HepG2 (cell line): ENCODE data around the gene ELL. TPM values are rescaled to one million over a fixed set of nuclear protein-coding genes. Genes with fewer than 3 reads are reported as not detected.

Experiments used
- ATAC-seq: fragments of 200-7000 bp; cut with Tn5 transposase; 3 replicates; pipeline ENCODE4 v1.9.1; 2020; ENCODE audit warnings: mild to moderate bottlenecking, moderate library complexity
- BruUV-seq: library from RNA; stranded (reverse); fragments of 400-500 nt; replicated peaks from 2 replicates; lab custom pipeline; 2021; lab: Mats Ljungman, UMichigan
- CTCF ChIA-PET: fragments of 300-600 bp; formaldehyde crosslinking; extraction: SDS; loops from one replicate; lab custom pipeline; 2021; ENCODE audit warnings: low total read pairs, inconsistent platforms, low intra/inter-chr PET ratio; lab: Yijun Ruan, JAX
- POLR2A ChIA-PET: fragments of 350-600 bp; sonication (Branson Sonifier 250); formaldehyde crosslinking; loops from one replicate; lab custom pipeline; 2020; ENCODE audit warnings: antibody characterized with exemption, inconsistent platforms; lab: Yijun Ruan, JAX
- DNase-seq: peaks from one replicate; pipeline ENCODE4 v3.0.0-alpha.2; 2015; ENCODE audit warnings: low spot score
- FAIRE-seq: peaks from 3 replicates; lab custom pipeline; 2011; peaks lifted over from hg19 to GRCh38; lab: Jason Lieb, UNC
- H2AFZ ChIP-seq: one replicate; pipeline ENCODE4 v1.6.1; 2011; ENCODE audit warnings: low read length, inconsistent platforms
- H3K27ac ChIP-seq: fragments of 300-600 bp; 3 replicates; pipeline ENCODE4 v1.8.0; 2011; ENCODE audit warnings: mixed run types, mild to moderate bottlenecking, mixed read lengths, low read length, inconsistent platforms; ENCODE audit not compliant: insufficient read depth; ENCODE audit errors: extremely low read length
- H3K27me3 ChIP-seq, 2 experiments: fragments of 200-600 bp in 1 of 2; 2 replicates in 1 of 2; 3 replicates in 1 of 2; pipeline versions ENCODE4 v1.6.0 to v1.8.0; 2011; ENCODE audit warnings: low read length in 2 of 2, mild to moderate bottlenecking in 2 of 2, moderate library complexity in 2 of 2, inconsistent platforms in 1 of 2; ENCODE audit not compliant: insufficient read depth in 2 of 2, control insufficient read depth in 1 of 2
- H3K36me3 ChIP-seq, 2 experiments: fragments of 200-600 bp in 1 of 2; replicated peaks in 1 of 2; 2 replicates in 1 of 2; 3 replicates in 1 of 2; pipeline versions ENCODE4 v1.5.1 to v1.8.0; 2011; ENCODE audit warnings: low read length in 2 of 2, inconsistent platforms in 1 of 2; ENCODE audit not compliant: insufficient read depth in 2 of 2, control insufficient read depth in 1 of 2
- H3K4me1 ChIP-seq: 2 replicates; pipeline ENCODE4 v1.5.1; 2012; ENCODE audit warnings: low read length, inconsistent platforms; ENCODE audit not compliant: insufficient read depth
- H3K4me2 ChIP-seq: 2 replicates; pipeline ENCODE4 v1.6.0; 2011; ENCODE audit warnings: low read depth, low read length, inconsistent platforms
- H3K4me3 ChIP-seq, 3 experiments: fragments of 200-600 bp in 1 of 3; sonication (generic), shearing (Covaris generic) in 1 of 3; replicated peaks in 1 of 3; 2 replicates each; pipeline ENCODE4 v1.5.1; 2011 to 2016; ENCODE audit warnings: low read length in 3 of 3, inconsistent platforms in 2 of 3, low read depth in 2 of 3, mild to moderate bottlenecking in 2 of 3, control low read depth in 1 of 3, mixed read lengths in 1 of 3; ENCODE audit not compliant: insufficient read depth in 1 of 3
- H3K79me2 ChIP-seq: one replicate; pipeline ENCODE4 v1.6.1; 2011; ENCODE audit warnings: low read length, inconsistent platforms; ENCODE audit not compliant: insufficient read depth
- H3K9ac ChIP-seq: 2 replicates; pipeline ENCODE4 v1.6.0; 2011; ENCODE audit warnings: mild to moderate bottlenecking, low read depth, low read length, inconsistent platforms; ENCODE audit not compliant: insufficient read depth
- H3K9me3 ChIP-seq: 2 replicates; pipeline ENCODE4 v1.5.1; 2012; ENCODE audit warnings: mild to moderate bottlenecking, low read length
- H4K20me1 ChIP-seq: 2 replicates; pipeline ENCODE4 v1.6.0; 2011; ENCODE audit warnings: inconsistent platforms, mild to moderate bottlenecking, low read length, moderate library complexity; ENCODE audit not compliant: insufficient read depth
- EEA1 ChIP-seq: sonication (generic); formaldehyde crosslinking; IDR thresholded peaks from 2 replicates; pipeline ENCODE4 v1.5.1; 2020; ENCODE audit warnings: mild to moderate bottlenecking, missing genetic modification reagents, borderline replicate concordance
- MXI1 ChIP-seq: IDR thresholded peaks from 3 replicates; pipeline ENCODE4 v1.6.1; 2012; ENCODE audit warnings: low read depth, low read length, inconsistent platforms, borderline replicate concordance
- PATZ1 ChIP-seq: sonication (generic); formaldehyde crosslinking; IDR thresholded peaks from 2 replicates; pipeline ENCODE4 v1.4.0; 2020; ENCODE audit warnings: missing genetic modification reagents
- ZNF263 ChIP-seq: sonication (generic); formaldehyde crosslinking; IDR thresholded peaks from 2 replicates; pipeline ENCODE4 v1.4.0; 2020; ENCODE audit warnings: missing genetic modification reagents
- ZNF605 ChIP-seq: sonication (generic); formaldehyde crosslinking; IDR thresholded peaks from 2 replicates; pipeline ENCODE4 v1.8.0; 2022; ENCODE audit warnings: mild to moderate bottlenecking, missing genetic modification reagents
- WGBS: methylation state at CpG from one replicate; pipeline ENCODE4 v1.1.6; 2017; ENCODE audit warnings: low lambda C conversion rate; 5-methylcytosine and 5-hydroxymethylcytosine counted together
- in situ Hi-C: cut with HindIII; loops from 2 replicates; pipeline ENCODE4 v1.10.0; 2017; ENCODE audit warnings: low pct_unique_long_range_greater_than_20kb; ENCODE audit not compliant: extremely low pct_ligation_motif_present
- intact Hi-C: fragments of 100-400 bp; cut with micrococcal nuclease; formaldehyde crosslinking; loops from one replicate; pipeline ENCODE4 v1.10.0; 2022; ENCODE audit not compliant: unreplicated experiment
- polyA plus RNA-seq, 8 experiments: library from polyadenylated mRNA; depleted of rRNA in 3 of 8; stranded (reverse) in 7 of 8; unstranded in 1 of 8; fragments of >200 nt; fragmentation: Illumina TruSeq in 4 of 8; extraction: Trizol in 4 of 8; gene quantifications; 2 replicates each; pipeline versions ENCODE4 v1.2.1 to v1.2.3, GENCODE V29; 2011 to 2016; ENCODE audit warnings: low read depth in 4 of 8, missing spikeins in 1 of 8, mixed read lengths in 1 of 8; ENCODE audit not compliant: insufficient read depth in 1 of 8
- total RNA-seq, 5 experiments: library from RNA; depleted of rRNA; stranded (reverse); fragments of >200 nt; fragmentation: Illumina TruSeq; extraction: Trizol; gene quantifications; 2 replicates each; pipeline ENCODE4 v1.2.3, GENCODE V29; 2016; ENCODE audit warnings: low read depth in 1 of 5
- TF ChIP-seq, protein P1 (sequence below): sonication (generic); formaldehyde crosslinking; IDR thresholded peaks from 2 replicates; pipeline ENCODE4 v1.4.0; 2020; ENCODE audit warnings: missing genetic modification reagents

The ELL gene
- total and polyA plus RNA-seq, 2 of the 13 experiments (the other 11 are each of a cell fraction or from before 2014, with no cell fraction given): 3.7 to 5.4 TPM

DNA sequence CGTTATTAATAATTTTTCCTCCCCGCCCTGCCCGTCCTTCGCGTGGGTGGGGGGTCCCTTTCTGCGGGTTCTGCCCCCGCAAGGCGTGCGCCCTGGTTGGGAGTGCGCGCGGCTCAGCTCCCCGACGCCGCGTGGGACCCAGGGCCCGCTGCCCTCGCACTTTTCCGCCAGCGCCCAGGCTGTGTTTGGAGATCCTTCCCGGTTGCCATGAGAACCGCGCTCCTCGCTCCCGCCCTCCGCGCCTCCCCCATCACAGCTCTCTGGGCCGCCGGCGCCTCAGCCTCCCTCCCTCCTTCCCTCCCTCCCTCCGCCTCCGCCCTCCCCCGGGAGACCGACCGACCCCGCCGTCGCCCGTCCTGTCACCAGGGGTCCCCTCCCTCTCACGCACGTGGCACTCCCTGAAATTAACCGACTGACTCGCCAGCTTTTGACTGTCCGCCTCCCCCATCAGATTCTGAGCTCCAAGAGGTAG is 105.1 kb downstream of the ELL start (continued):
- TF ChIP-seq PATZ1 (peak; percentile 68), MXI1 (peak; percentile 76; the same call in 2 of the 3 replicates), EEA1 (CRISPR knock-in tag) (no peak)

DNA sequence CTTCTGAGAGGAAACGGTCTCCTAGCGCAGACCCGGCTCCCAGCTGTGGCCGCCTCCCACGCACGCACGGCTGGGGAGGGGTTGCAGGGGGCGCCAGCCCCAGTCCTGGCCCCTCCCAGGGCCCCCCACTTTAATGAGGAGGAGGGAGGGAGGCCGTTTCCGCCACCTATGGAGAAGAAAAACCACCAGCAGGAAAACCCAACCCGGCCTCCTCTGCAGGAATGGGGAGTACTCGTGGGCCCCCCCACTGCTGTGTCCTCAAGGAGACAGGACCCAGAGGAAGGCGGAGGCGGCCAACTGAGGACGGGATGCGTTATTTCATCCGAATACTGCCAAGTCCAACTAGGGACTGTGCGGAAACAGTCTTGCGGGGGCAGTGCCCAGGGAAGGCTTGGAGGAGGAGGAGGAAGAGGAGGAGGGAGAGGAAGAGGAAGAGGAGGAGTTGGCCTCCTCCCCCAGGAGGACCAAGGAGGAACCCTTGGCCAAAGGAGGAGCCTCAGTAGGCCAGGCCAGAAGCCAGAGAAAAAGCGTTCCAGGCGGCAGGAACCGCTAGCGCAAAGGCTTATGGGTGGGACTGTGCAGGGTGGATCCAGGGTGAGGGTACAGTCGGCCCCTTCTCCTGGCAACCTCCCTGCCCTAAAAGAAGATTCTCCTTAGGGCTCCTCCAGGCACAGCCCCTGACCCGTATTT is 106.5 kb downstream of the ELL start:
- ChIA-PET CTCF (no interaction called here), POLR2A (interaction anchor here (0.6 to 2.9 kb wide), 6 partner anchors 14 to 135 kb away, joined by 3 to 12 read pairs (median 4); partner anchors contain the start of genes GDF15 and JUND)
- H3K79me2 ChIP-seq: peaks cover 3% of the 10 kb centered on the region
- 42% methylated on average over 24 of the region's 25 CpGs for WGBS
- ATAC-seq (no peak), FAIRE-seq (no peak), DNase-seq (no peak)
- H3K9me3 ChIP-seq: no peaks in the 10 kb centered on the region
- peak overlapping the region; percentile 60 for H3K4me2 ChIP-seq
- no peak overlapping the region for H3K27ac ChIP-seq
- intact Hi-C loops (no loop called here), in situ Hi-C loops (loop anchor here (10.0 kb wide), 2 partner anchors 141 to 211 kb away; partner anchors contain the start of genes IQCN and RAB3A)
- no peaks in the 10 kb centered on the region for H4K20me1 ChIP-seq
- peak overlapping the region in 1 of 3 experiments; percentile 31; a peak in 1 of 6 replicates for H3K4me3 ChIP-seq
- H3K4me1 ChIP-seq: peaks cover 59% of the 10 kb centered on the region
- no peak overlapping the region for H2AFZ ChIP-seq
- no peaks in the 10 kb centered on the region for H3K27me3 ChIP-seq
- no TSS peak for BruUV-seq
- peak; percentile 84 for TF ChIP-seq ZNF263 (CRISPR knock-in tag)
- no peak for TF ChIP-seq ZNF605 (CRISPR knock-in tag)
- TF ChIP-seq, protein P1, sequence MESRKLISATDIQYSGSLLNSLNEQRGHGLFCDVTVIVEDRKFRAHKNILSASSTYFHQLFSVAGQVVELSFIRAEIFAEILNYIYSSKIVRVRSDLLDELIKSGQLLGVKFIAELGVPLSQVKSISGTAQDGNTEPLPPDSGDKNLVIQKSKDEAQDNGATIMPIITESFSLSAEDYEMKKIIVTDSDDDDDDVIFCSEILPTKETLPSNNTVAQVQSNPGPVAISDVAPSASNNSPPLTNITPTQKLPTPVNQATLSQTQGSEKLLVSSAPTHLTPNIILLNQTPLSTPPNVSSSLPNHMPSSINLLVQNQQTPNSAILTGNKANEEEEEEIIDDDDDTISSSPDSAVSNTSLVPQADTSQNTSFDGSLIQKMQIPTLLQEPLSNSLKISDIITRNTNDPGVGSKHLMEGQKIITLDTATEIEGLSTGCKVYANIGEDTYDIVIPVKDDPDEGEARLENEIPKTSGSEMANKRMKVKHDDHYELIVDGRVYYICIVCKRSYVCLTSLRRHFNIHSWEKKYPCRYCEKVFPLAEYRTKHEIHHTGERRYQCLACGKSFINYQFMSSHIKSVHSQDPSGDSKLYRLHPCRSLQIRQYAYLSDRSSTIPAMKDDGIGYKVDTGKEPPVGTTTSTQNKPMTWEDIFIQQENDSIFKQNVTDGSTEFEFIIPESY (CRISPR knock-in tag): peak; percentile 77; the same call in 1 of the 2 replicates
- H3K36me3 ChIP-seq: no peaks in the 10 kb centered on the region
- H3K9ac ChIP-seq: no peak overlapping the region
